Measurements from ENCODE around the gene PRRT3. TPM values are rescaled to one million over a fixed set of nuclear protein-coding genes. Genes with fewer than 3 reads are reported as not detected.

The PRRT3 gene
- polyA plus RNA-seq (2013, experiment 1 of 2), result 5.2 TPM
- polyA plus RNA-seq (2013, experiment 2 of 2), result 5.6 TPM

DNA sequence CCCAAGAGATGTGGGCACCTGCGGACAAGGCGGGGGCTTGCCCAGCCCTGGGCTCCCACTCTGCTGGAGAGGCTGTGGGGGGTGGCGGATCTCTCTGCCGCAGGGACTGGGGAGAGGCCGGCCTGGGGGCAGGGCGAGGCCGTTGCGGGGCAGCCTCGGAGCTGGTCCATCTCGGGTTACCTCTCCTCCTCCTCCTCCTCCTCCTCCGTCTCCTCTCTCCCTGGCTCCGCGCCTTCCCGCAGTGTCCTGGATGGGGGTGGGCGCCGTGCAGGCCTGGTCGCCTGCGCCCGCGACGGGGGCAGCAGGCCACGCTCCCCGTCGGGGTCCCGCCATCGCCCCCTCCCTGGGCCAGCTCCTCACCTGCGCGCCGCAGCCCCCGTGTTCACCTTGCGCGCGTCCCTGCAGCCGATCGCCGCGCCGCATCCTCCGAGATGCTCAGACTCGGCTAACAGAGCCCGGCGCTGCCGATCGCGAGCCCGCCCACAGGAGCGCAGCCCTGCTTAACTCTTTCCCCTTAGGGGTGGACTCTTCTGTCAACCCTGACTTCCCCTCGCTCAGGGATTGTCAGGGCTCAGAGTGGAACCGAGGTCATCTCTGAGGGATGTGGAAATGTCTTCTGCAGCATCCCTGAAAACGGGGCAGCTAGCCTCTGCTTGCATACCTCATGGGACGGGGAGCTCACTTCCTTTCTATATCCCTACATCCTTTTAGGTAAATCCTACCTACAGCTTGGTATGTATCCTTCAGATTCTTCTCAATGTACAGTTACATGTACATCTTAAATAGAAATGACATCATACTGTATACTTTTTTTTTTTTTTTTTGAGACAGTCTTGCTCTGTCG, at the start of gene PRRT3:
Gene PRRT3, minus strand, starts transcription at position 447 of the 844 bp plus-strand sequence. CDS start 2,293 bp downstream, outside the sequence.
- H3K27me3 ChIP-seq (ENCODE audit: control insufficient read depth in 3 of 3, insufficient read depth in 3 of 3, low read depth in 1 of 3, low read length in 3 of 3), result no peaks in the 10 kb centered on the region
- no peak within 1 kb of the TSS for H4K8ac ChIP-seq (ENCODE audit: low read depth, low read length)
- H3K79me1 ChIP-seq (ENCODE audit: low read depth, low read length), result peaks cover 7% of the 10 kb centered on the region
- no CpG with 5 or more reads among the region's 52 CpGs for WGBS, 2 donors (ENCODE audit: extremely low coverage in 2 of 2, insufficient read length in 2 of 2, insufficient replicate concordance in 1 of 2)
- H3K4me2 ChIP-seq (ENCODE audit: insufficient read depth, low read length, poor library complexity, severe bottlenecking), result peak within 1 kb of the TSS; percentile 95
- no peak within 1 kb of the TSS for H3K4ac ChIP-seq (ENCODE audit: low read length)
- H3K18ac ChIP-seq (ENCODE audit: low read length), result peak within 1 kb of the TSS; percentile 96
- DNase-seq (ENCODE audit: low spot score), result peak; percentile 48
- H3K27ac ChIP-seq (replicated peaks; ENCODE audit: low read length), result no peak within 1 kb of the TSS
- peak within 1 kb of the TSS; percentile 90 for H3K9ac ChIP-seq (ENCODE audit: low read depth, low read length, poor library complexity)
- no peak within 1 kb of the TSS for H2BK120ac ChIP-seq (ENCODE audit: low read depth, low read length)
- H3K4me3 ChIP-seq (ENCODE audit: low read length in 2 of 2), result peak within 1 kb of the TSS; percentile 66 to 95
- peaks cover 0 to 12% of the 10 kb centered on the region in 2 donors for H3K4me1 ChIP-seq (ENCODE audit: control insufficient read depth in 2 of 2, insufficient read depth in 1 of 2, low read depth in 1 of 2, low read length in 2 of 2)
- peak within 1 kb of the TSS; percentile 89 for H3K14ac ChIP-seq (ENCODE audit: low read length)
- H2BK5ac ChIP-seq (ENCODE audit: low read length), result no peak within 1 kb of the TSS
- H2BK12ac ChIP-seq (ENCODE audit: low read length), result no peak within 1 kb of the TSS
- H3K36me3 ChIP-seq (replicated peaks in 1 of 2; ENCODE audit: control insufficient read depth in 2 of 2, insufficient read depth in 2 of 2, low read length in 2 of 2), result peaks cover 4 to 7% of the 10 kb centered on the region in 2 donors
- peak within 1 kb of the TSS; percentile 67 for H2BK15ac ChIP-seq (ENCODE audit: low read length)
- H2AK5ac ChIP-seq (ENCODE audit: low read depth, low read length), result no peak within 1 kb of the TSS
- H3K9me3 ChIP-seq (replicated peaks in 1 of 2; ENCODE audit: control insufficient read depth in 2 of 2, insufficient read depth in 1 of 2, low read depth in 1 of 2, low read length in 2 of 2), result peaks cover 0 to 1% of the 10 kb centered on the region in 2 donors
- peak within 1 kb of the TSS; percentile 94 for H2AFZ ChIP-seq (ENCODE audit: low read length)
- peak within 1 kb of the TSS; percentile 57 for H3K23ac ChIP-seq (ENCODE audit: low read depth, low read length, poor library complexity)
- H4K91ac ChIP-seq (ENCODE audit: low read depth, low read length, poor library complexity), result peak within 1 kb of the TSS; percentile 92

DNA sequence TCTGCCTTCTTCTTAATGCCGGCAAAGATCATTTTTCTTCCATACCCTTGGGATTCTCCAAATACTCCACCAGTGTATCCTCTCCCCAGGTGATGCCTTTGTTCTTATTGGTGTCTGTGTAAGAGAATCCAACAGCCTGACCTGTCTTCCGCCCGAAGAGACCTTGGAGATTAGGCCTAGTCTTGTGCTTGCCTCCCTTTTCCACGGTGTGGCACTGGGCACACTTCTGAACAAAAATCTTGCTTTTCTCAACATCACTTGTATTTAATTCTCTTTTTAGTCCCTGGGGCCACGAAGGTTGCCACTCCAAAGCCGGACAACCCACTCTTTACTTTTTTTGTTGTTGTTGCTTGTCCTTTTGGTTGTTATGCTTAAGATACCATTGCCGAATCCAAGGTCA, 48.5 kb upstream of the PRRT3 start:
- no peak overlapping the region for H3K18ac ChIP-seq (ENCODE audit: low read length)
- no peak overlapping the region for H3K23ac ChIP-seq (ENCODE audit: low read depth, low read length, poor library complexity)
- H3K27me3 ChIP-seq (ENCODE audit: control insufficient read depth in 3 of 3, insufficient read depth in 3 of 3, low read depth in 1 of 3, low read length in 3 of 3), result no peaks in the 10 kb centered on the region
- no peak overlapping the region for H2BK5ac ChIP-seq (ENCODE audit: low read length)
- H2AFZ ChIP-seq (ENCODE audit: low read length), result no peak overlapping the region
- H2BK15ac ChIP-seq (ENCODE audit: low read length), result no peak overlapping the region
- WGBS, 2 donors (ENCODE audit: extremely low coverage in 2 of 2, insufficient read length in 2 of 2, insufficient replicate concordance in 1 of 2), result no CpG with 5 or more reads among the region's 7 CpGs
- H4K91ac ChIP-seq (ENCODE audit: low read depth, low read length, poor library complexity), result no peak overlapping the region
- no peak overlapping the region for H3K9ac ChIP-seq (ENCODE audit: low read depth, low read length, poor library complexity)
- no peak overlapping the region for H3K4me2 ChIP-seq (ENCODE audit: insufficient read depth, low read length, poor library complexity, severe bottlenecking)
- peaks cover 6% of the 10 kb centered on the region for H3K79me1 ChIP-seq (ENCODE audit: low read depth, low read length)
- H2AK5ac ChIP-seq (ENCODE audit: low read depth, low read length), result no peak overlapping the region
- no peak overlapping the region for H3K4ac ChIP-seq (ENCODE audit: low read length)
- no peak overlapping the region for H4K8ac ChIP-seq (ENCODE audit: low read depth, low read length)
- no peak overlapping the region for H3K14ac ChIP-seq (ENCODE audit: low read length)
- no peak overlapping the region for H2BK12ac ChIP-seq (ENCODE audit: low read length)
- no peak overlapping the region for H3K27ac ChIP-seq (replicated peaks; ENCODE audit: low read length)
- no peaks in the 10 kb centered on the region for H3K4me1 ChIP-seq (ENCODE audit: control insufficient read depth in 2 of 2, insufficient read depth in 1 of 2, low read depth in 1 of 2, low read length in 2 of 2)
- H2BK120ac ChIP-seq (ENCODE audit: low read depth, low read length), result no peak overlapping the region
- no peak overlapping the region for H3K4me3 ChIP-seq (ENCODE audit: low read length in 2 of 2)
- DNase-seq (ENCODE audit: low spot score), result no peak
- H3K9me3 ChIP-seq (replicated peaks in 1 of 2; ENCODE audit: control insufficient read depth in 2 of 2, insufficient read depth in 1 of 2, low read depth in 1 of 2, low read length in 2 of 2), result no peaks in the 10 kb centered on the region
- peaks cover 17 to 84% of the 10 kb centered on the region in 2 donors for H3K36me3 ChIP-seq (replicated peaks in 1 of 2; ENCODE audit: control insufficient read depth in 2 of 2, insufficient read depth in 2 of 2, low read length in 2 of 2)

DNA sequence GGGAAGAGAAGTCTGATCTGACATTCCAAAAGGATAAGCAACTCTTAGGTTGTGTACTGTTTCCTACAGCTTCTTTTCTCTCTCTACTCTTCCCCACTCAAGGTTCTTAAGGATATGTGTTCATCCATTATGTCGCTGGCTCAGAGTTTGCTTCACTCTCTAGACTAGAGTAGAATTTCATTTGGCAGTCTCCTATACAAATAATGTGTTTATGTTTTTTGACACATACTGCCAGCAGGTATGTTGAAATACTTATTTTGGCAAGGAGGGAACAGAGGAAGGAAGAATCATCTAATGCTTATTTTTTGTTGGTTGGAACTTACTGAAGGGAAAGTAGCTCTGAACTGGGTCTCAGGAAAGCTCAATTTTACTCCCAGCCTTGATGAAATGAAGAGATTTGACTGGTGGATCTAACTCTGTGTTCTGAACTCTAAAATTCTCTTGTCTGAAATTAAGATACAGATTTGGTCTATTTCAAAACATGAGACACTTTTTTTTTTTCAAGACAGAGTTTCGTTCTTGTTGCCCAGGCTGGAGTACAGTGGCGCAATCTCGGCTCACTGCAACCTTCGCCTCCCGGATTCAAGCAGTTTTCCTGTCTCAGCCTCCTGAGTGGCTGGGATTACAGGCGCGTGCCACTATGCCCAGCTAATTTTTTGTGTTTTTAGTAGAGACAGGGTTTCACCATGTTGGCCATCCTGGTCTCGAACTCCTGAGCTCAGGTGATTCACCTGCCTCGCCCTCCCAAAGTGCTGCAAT, 42.1 kb upstream of the PRRT3 start:
- no peak overlapping the region for H2AK5ac ChIP-seq (ENCODE audit: low read depth, low read length)
- no peak overlapping the region for H3K14ac ChIP-seq (ENCODE audit: low read length)
- H3K27ac ChIP-seq (replicated peaks; ENCODE audit: low read length), result no peak overlapping the region
- H2BK15ac ChIP-seq (ENCODE audit: low read length), result no peak overlapping the region
- peaks cover 2% of the 10 kb centered on the region for H3K79me1 ChIP-seq (ENCODE audit: low read depth, low read length)
- H3K4me1 ChIP-seq (ENCODE audit: control insufficient read depth in 2 of 2, insufficient read depth in 1 of 2, low read depth in 1 of 2, low read length in 2 of 2), result no peaks in the 10 kb centered on the region
- H2BK12ac ChIP-seq (ENCODE audit: low read length), result no peak overlapping the region
- H3K9me3 ChIP-seq (replicated peaks in 1 of 2; ENCODE audit: control insufficient read depth in 2 of 2, insufficient read depth in 1 of 2, low read depth in 1 of 2, low read length in 2 of 2), result no peaks in the 10 kb centered on the region
- WGBS, 2 donors (ENCODE audit: extremely low coverage in 2 of 2, insufficient read length in 2 of 2, insufficient replicate concordance in 1 of 2), result no CpG with 5 or more reads among the region's 10 CpGs
- no peak overlapping the region for H3K23ac ChIP-seq (ENCODE audit: low read depth, low read length, poor library complexity)
- H3K9ac ChIP-seq (ENCODE audit: low read depth, low read length, poor library complexity), result no peak overlapping the region
- H4K91ac ChIP-seq (ENCODE audit: low read depth, low read length, poor library complexity), result no peak overlapping the region
- H3K18ac ChIP-seq (ENCODE audit: low read length), result no peak overlapping the region
- no peak for DNase-seq (ENCODE audit: low spot score)
- H2AFZ ChIP-seq (ENCODE audit: low read length), result no peak overlapping the region
- H3K4me3 ChIP-seq (ENCODE audit: low read length in 2 of 2), result no peak overlapping the region
- no peak overlapping the region for H4K8ac ChIP-seq (ENCODE audit: low read depth, low read length)
- peaks cover 7 to 79% of the 10 kb centered on the region in 2 donors for H3K36me3 ChIP-seq (replicated peaks in 1 of 2; ENCODE audit: control insufficient read depth in 2 of 2, insufficient read depth in 2 of 2, low read length in 2 of 2)
- no peak overlapping the region for H2BK120ac ChIP-seq (ENCODE audit: low read depth, low read length)
- no peaks in the 10 kb centered on the region for H3K27me3 ChIP-seq (ENCODE audit: control insufficient read depth in 3 of 3, insufficient read depth in 3 of 3, low read depth in 1 of 3, low read length in 3 of 3)
- no peak overlapping the region for H2BK5ac ChIP-seq (ENCODE audit: low read length)
- no peak overlapping the region for H3K4ac ChIP-seq (ENCODE audit: low read length)
- H3K4me2 ChIP-seq (ENCODE audit: insufficient read depth, low read length, poor library complexity, severe bottlenecking), result no peak overlapping the region

Data from neuronal stem cell (in vitro differentiated cells).